HepG2 (cell line): ENCODE data around the gene ZNF277. TPM values are rescaled to one million over a fixed set of nuclear protein-coding genes. Genes with fewer than 3 reads are reported as not detected.

ENCODE experiments used
- AKNA ChIP-seq: sonication (generic); formaldehyde crosslinking; IDR thresholded peaks from 2 replicates; pipeline ENCODE4 v1.4.0; 2020; ENCODE audit warnings: missing genetic modification reagents, borderline replicate concordance
- ARID4A ChIP-seq: sonication (generic); formaldehyde crosslinking; IDR thresholded peaks from 2 replicates; pipeline ENCODE4 v1.5.0; 2020; ENCODE audit warnings: mild to moderate bottlenecking, missing genetic modification reagents, borderline replicate concordance
- FOXC1 ChIP-seq: sonication (generic); formaldehyde crosslinking; IDR thresholded peaks from 2 replicates; pipeline ENCODE4 v1.8.0; 2022; ENCODE audit warnings: mild to moderate bottlenecking, missing genetic modification reagents, borderline replicate concordance
- HMGXB3 ChIP-seq: sonication (generic); formaldehyde crosslinking; IDR thresholded peaks from 2 replicates; pipeline ENCODE4 v1.4.0; 2020; ENCODE audit warnings: missing genetic modification reagents, borderline replicate concordance
- KDM4B ChIP-seq: sonication (generic); formaldehyde crosslinking; IDR thresholded peaks from 2 replicates; pipeline ENCODE4 v1.4.0; 2020; ENCODE audit warnings: missing genetic modification reagents
- POLR2AphosphoS5 ChIP-seq: IDR thresholded peaks from 2 replicates; pipeline ENCODE4 v1.6.1; 2012; ENCODE audit warnings: low read depth, low read length
- RBM22 ChIP-seq: fragments of 200-400 bp; formaldehyde crosslinking; optimal IDR thresholded peaks from 2 replicates; pipeline ENCODE3; 2017; ENCODE audit warnings: mild to moderate bottlenecking, low read length, moderate library complexity
- SNAPC4 ChIP-seq: sonication (generic); formaldehyde crosslinking; IDR thresholded peaks from 2 replicates; pipeline ENCODE4 v1.4.0; 2020; ENCODE audit warnings: mild to moderate bottlenecking, missing genetic modification reagents
- SP140L ChIP-seq: sonication (generic); formaldehyde crosslinking; IDR thresholded peaks from 2 replicates; pipeline ENCODE4 v1.4.0; 2020; ENCODE audit warnings: missing genetic modification reagents, borderline replicate concordance
- ZFX ChIP-seq: sonication (generic); formaldehyde crosslinking; IDR thresholded peaks from 2 replicates; pipeline ENCODE4 v1.4.0; 2020; ENCODE audit warnings: mild to moderate bottlenecking, low read depth, missing genetic modification reagents, moderate library complexity
- polyA plus RNA-seq, 8 experiments: library from polyadenylated mRNA; depleted of rRNA in 3 of 8; stranded (reverse) in 7 of 8; unstranded in 1 of 8; fragments of >200 nt; fragmentation: Illumina TruSeq in 4 of 8; extraction: Trizol in 4 of 8; gene quantifications; 2 replicates each; pipeline versions ENCODE4 v1.2.1 to v1.2.3, GENCODE V29; 2011 to 2016; ENCODE audit warnings: low read depth in 4 of 8, missing spikeins in 1 of 8, mixed read lengths in 1 of 8; ENCODE audit not compliant: insufficient read depth in 1 of 8
- total RNA-seq, 5 experiments: library from RNA; depleted of rRNA; stranded (reverse); fragments of >200 nt; fragmentation: Illumina TruSeq; extraction: Trizol; gene quantifications; 2 replicates each; pipeline ENCODE4 v1.2.3, GENCODE V29; 2016; ENCODE audit warnings: low read depth in 1 of 5

The ZNF277 gene
- total and polyA plus RNA-seq, 2 of the 13 experiments (the other 11 are each of a cell fraction or from before 2014, with no cell fraction given): 29.1 to 30.1 TPM

- no peak for TF ChIP-seq HMGXB3 (CRISPR knock-in tag)
- TF ChIP-seq POLR2AphosphoS5: no peak
- TF ChIP-seq ARID4A: no peak
- no peak for TF ChIP-seq SP140L (CRISPR knock-in tag)
- no peak for TF ChIP-seq KDM4B
- TF ChIP-seq FOXC1 (CRISPR knock-in tag): no peak
- TF ChIP-seq SNAPC4 (CRISPR knock-in tag): no peak
- TF ChIP-seq AKNA: no peak
- TF ChIP-seq ZFX (CRISPR knock-in tag): no peak
- TF ChIP-seq RBM22: no peak
Measured at GRCh38 chr7:112168915-112169314, 37.6 kb upstream of the ZNF277 start (continued).
